ENCODE data around the gene NUDT2.
"Not testable (repeated sequence)": the region's sequence is repeated elsewhere in the genome, so short reads cannot be mapped to it uniquely, and the experiment has no call there.

The NUDT2 gene

GRCh38 chr9:34328987-34329832 is at the start of gene NUDT2, which contains the start of gene KIF24:
Gene NUDT2, plus strand, starts transcription at chr9:34329569. Its CDS starts 9,471 bp downstream, at chr9:34339040.
Gene KIF24, minus strand, starts transcription at chr9:34329268. Its CDS starts 17,922 bp downstream, at chr9:34311346.
- peak within 1 kb of the TSS; percentile 93 for H3K27ac ChIP-seq
- POLR2A ChIA-PET (ENCODE audit: low non-redundant PET) = no interaction called here
- TF ChIP-seq CTCF (conservative IDR thresholded peaks at IDR 0.05; ENCODE audit: low read depth) = no peak
- peak; percentile 99 for DNase-seq (ENCODE audit: low spot score)
- CTCF ChIA-PET = no interaction called here

- POLR2A ChIA-PET (ENCODE audit: low non-redundant PET) = no interaction called here
- CTCF ChIA-PET = interaction anchor here (0.8 kb wide), 1 partner anchor 15 kb away, joined by 3 read pairs; no protein-coding TSS in a partner anchor
Observed at GRCh38 chr9:34282096-34282495, 47.3 kb upstream of the NUDT2 start.

GRCh38 chr9:34289159-34289558 is 40.2 kb upstream of the NUDT2 start:
- no peak for DNase-seq (ENCODE audit: low spot score)
- POLR2A ChIA-PET (ENCODE audit: low non-redundant PET) = no interaction called here
- CTCF ChIA-PET = no interaction called here
- TF ChIP-seq CTCF (conservative IDR thresholded peaks at IDR 0.05; ENCODE audit: low read depth) = no peak
- H3K27ac ChIP-seq = no peak overlapping the region

More at GRCh38 chr9:34282096-34282495, 47.3 kb upstream of the NUDT2 start:
- no peak for TF ChIP-seq CTCF (conservative IDR thresholded peaks at IDR 0.05; ENCODE audit: low read depth)
- no peak for DNase-seq (ENCODE audit: low spot score)
- no peak overlapping the region for H3K27ac ChIP-seq

GRCh38 chr9:34291023-34291422 is 38.3 kb upstream of the NUDT2 start:
- no peak for DNase-seq (ENCODE audit: low spot score)
- ChIA-PET POLR2A (ENCODE audit: low non-redundant PET) (no interaction called here), CTCF (interaction anchor here (1.0 kb wide), 1 partner anchor 13 kb away, joined by 6 read pairs; no protein-coding TSS in a partner anchor)
- no peak overlapping the region for H3K27ac ChIP-seq
- no peak for TF ChIP-seq CTCF (conservative IDR thresholded peaks at IDR 0.05; ENCODE audit: low read depth)

GRCh38 chr9:34291423-34291822 is 37.9 kb upstream of the NUDT2 start:
- H3K27ac ChIP-seq = no peak overlapping the region
- TF ChIP-seq CTCF (conservative IDR thresholded peaks at IDR 0.05; ENCODE audit: low read depth) = no peak
- ChIA-PET POLR2A (ENCODE audit: low non-redundant PET) (no interaction called here), CTCF (interaction anchor here (0.5 to 0.7 kb wide), 3 partner anchors 11 to 186 kb away, joined by 3 to 8 read pairs (median 4); no protein-coding TSS in a partner anchor)
- no peak for DNase-seq (ENCODE audit: low spot score)

GRCh38 chr9:34292552-34292951 is 36.8 kb upstream of the NUDT2 start:
- POLR2A ChIA-PET (ENCODE audit: low non-redundant PET) = no interaction called here
- no peak for TF ChIP-seq CTCF (conservative IDR thresholded peaks at IDR 0.05; ENCODE audit: low read depth)
- CTCF ChIA-PET = interaction anchor here (0.7 kb wide), 1 partner anchor 17 kb away, joined by 5 read pairs; no protein-coding TSS in a partner anchor
- DNase-seq (ENCODE audit: low spot score) = no peak
- no peak overlapping the region for H3K27ac ChIP-seq

GRCh38 chr9:34301064-34301463 is 28.3 kb upstream of the NUDT2 start:
- DNase-seq (ENCODE audit: low spot score); H3K27ac ChIP-seq; POLR2A ChIA-PET (ENCODE audit: low non-redundant PET): not testable (repeated sequence)
- CTCF ChIA-PET = interaction anchor here (0.8 kb wide), 1 partner anchor 1602 kb away, joined by 9 read pairs; no protein-coding TSS in a partner anchor

GRCh38 chr9:34308316-34308715 is 21.1 kb upstream of the NUDT2 start:
- DNase-seq (ENCODE audit: low spot score); H3K27ac ChIP-seq; POLR2A ChIA-PET (ENCODE audit: low non-redundant PET); CTCF ChIA-PET: not testable (repeated sequence)
